K562 (cell line): ENCODE results near the gene RHOB. TPM values are rescaled to one million over a fixed set of nuclear protein-coding genes. Genes with fewer than 3 reads are reported as not detected.

Experiments
- ATAC-seq: fragments of 200-7000 bp; cut with Tn5 transposase; 3 replicates; pipeline ENCODE4 v1.9.1; 2020; ENCODE audit warnings: moderate library complexity
- BruUV-seq: library from RNA; stranded (reverse); fragments of 400-500 nt; replicated peaks from 2 replicates; lab custom pipeline; 2021; lab: Mats Ljungman, UMichigan
- CTCF ChIA-PET: fragments of 300-600 bp; formaldehyde crosslinking; extraction: SDS; loops from one replicate; lab custom pipeline; 2021; ENCODE audit warnings: low intra/inter-chr PET ratio; lab: Yijun Ruan, JAX
- POLR2A ChIA-PET: fragments of 300-600, 350-650 bp; sonication (Branson Sonifier 250); formaldehyde crosslinking; extraction: SDS; loops from one replicate; lab custom pipeline; 2021; ENCODE audit warnings: antibody characterized with exemption, inconsistent platforms; lab: Yijun Ruan, JAX
- DNase-seq, 4 experiments: peaks; one replicate each; pipeline versions ENCODE4 v3.0.0 to v3.0.0-alpha.2; 2011 to 2018; ENCODE audit warnings: low spot score in 3 of 4, mixed read lengths in 3 of 4; ENCODE audit errors: extremely low read depth in 1 of 4
- FAIRE-seq: peaks from 2 replicates; lab custom pipeline; 2011; peaks lifted over from hg19 to GRCh38; lab: Jason Lieb, UNC
- H2AFZ ChIP-seq: 2 replicates; pipeline ENCODE4 v1.6.0; 2011; ENCODE audit warnings: low read depth, low read length, control low read depth, inconsistent platforms
- H3K27ac ChIP-seq: fragments of 200-600 bp; 3 replicates; pipeline ENCODE4 v1.8.0; 2011; ENCODE audit warnings: low read depth, mild to moderate bottlenecking, control low read depth, inconsistent platforms, low read length, moderate library complexity, mixed read lengths; ENCODE audit errors: extremely low read depth
- H3K27me3 ChIP-seq, 2 experiments: fragments of 300-600 bp in 1 of 2; 2 replicates in 1 of 2; 3 replicates in 1 of 2; pipeline versions ENCODE4 v1.6.0 to v1.8.0; 2011; ENCODE audit warnings: inconsistent platforms in 2 of 2, low read length in 2 of 2, mild to moderate bottlenecking in 1 of 2, mixed read lengths in 1 of 2, moderate library complexity in 1 of 2; ENCODE audit not compliant: control insufficient read depth in 2 of 2, insufficient read depth in 2 of 2
- H3K36me3 ChIP-seq: fragments of 300-600 bp; 3 replicates; pipeline ENCODE4 v1.8.0; 2011; ENCODE audit warnings: mild to moderate bottlenecking, low read length, inconsistent platforms; ENCODE audit not compliant: control insufficient read depth, insufficient read depth
- H3K4me1 ChIP-seq, 2 experiments: fragments of 200-600 bp in 1 of 2; replicated peaks in 1 of 2; 2 replicates in 1 of 2; 3 replicates in 1 of 2; pipeline versions ENCODE4 v1.5.1 to v1.8.0; 2011; ENCODE audit warnings: inconsistent platforms in 2 of 2, low read length in 2 of 2, mild to moderate bottlenecking in 1 of 2, mixed read lengths in 1 of 2, moderate library complexity in 1 of 2; ENCODE audit not compliant: control insufficient read depth in 2 of 2, insufficient read depth in 2 of 2
- H3K4me2 ChIP-seq: 2 replicates; pipeline ENCODE4 v1.6.1; 2011; ENCODE audit warnings: low read length, control low read depth, inconsistent platforms, mixed read lengths; ENCODE audit not compliant: insufficient read depth
- H3K4me3 ChIP-seq: fragments of 200-600 bp; sonication (generic), shearing (Covaris generic); 2 replicates; pipeline ENCODE4 v1.5.1; 2016; ENCODE audit warnings: control low read depth, inconsistent platforms
- H3K79me2 ChIP-seq: fragments of 200-600 bp; 3 replicates; pipeline ENCODE4 v1.8.0; 2011; ENCODE audit warnings: low read length, inconsistent platforms; ENCODE audit not compliant: control insufficient read depth, insufficient read depth
- H3K9ac ChIP-seq, 2 experiments: 2 replicates each; pipeline versions ENCODE4 v1.6.0 to v1.6.1; 2011; ENCODE audit warnings: low read depth in 2 of 2, low read length in 2 of 2, control low read depth in 1 of 2, inconsistent platforms in 1 of 2, mild to moderate bottlenecking in 1 of 2, mixed read lengths in 1 of 2; ENCODE audit not compliant: insufficient read depth in 1 of 2
- H3K9me1 ChIP-seq: one replicate; pipeline ENCODE4 v1.6.0; 2011; ENCODE audit warnings: inconsistent platforms, mild to moderate bottlenecking, low read length, moderate library complexity; ENCODE audit not compliant: control insufficient read depth, insufficient read depth
- H3K9me3 ChIP-seq: replicated peaks from 2 replicates; pipeline ENCODE4 v1.5.1; 2011; ENCODE audit warnings: low read depth, low read length, inconsistent platforms; ENCODE audit not compliant: control insufficient read depth, insufficient read depth
- H4K20me1 ChIP-seq: replicated peaks from 2 replicates; pipeline ENCODE4 v1.6.1; 2011; ENCODE audit warnings: low read length, inconsistent platforms, mixed read lengths; ENCODE audit not compliant: control insufficient read depth, insufficient read depth
- COPS2 ChIP-seq: fragments of 450-650 bp; conservative IDR thresholded peaks from 2 replicates; pipeline ENCODE4 v1.6.1; 2016; ENCODE audit warnings: mild to moderate bottlenecking, moderate library complexity
- CREBBP ChIP-seq: IDR thresholded peaks from one replicate; pipeline ENCODE4 v1.6.1; 2012; ENCODE audit warnings: low read depth, mild to moderate bottlenecking, control low read depth, inconsistent platforms, low read length
- HBP1 ChIP-seq: fragments of 450-650 bp; formaldehyde crosslinking; IDR thresholded peaks from 2 replicates; pipeline ENCODE4 v1.4.0; 2022; ENCODE audit warnings: missing genetic modification characterization
- MXI1 ChIP-seq: IDR thresholded peaks from 2 replicates; pipeline ENCODE4 v1.6.1; 2011; ENCODE audit warnings: low read depth, mild to moderate bottlenecking, improper control_type of control experiment, low read length
- NRF1 ChIP-seq, 2 experiments: fragments of 450-650 bp; IDR thresholded peaks in 1 of 2; conservative IDR thresholded peaks in 1 of 2; 2 replicates each; pipeline ENCODE4 v1.6.1; 2014; ENCODE audit warnings: mild to moderate bottlenecking in 2 of 2
- TFAP4 ChIP-seq: sonication (generic); formaldehyde crosslinking; IDR thresholded peaks from 2 replicates; pipeline ENCODE4 v1.8.0; 2022; ENCODE audit warnings: missing genetic modification reagents, mild to moderate bottlenecking, moderate library complexity, borderline replicate concordance
- WGBS: fragments of 100-300 bp; shearing (Covaris generic); methylation state at CpG from one replicate; pipeline ENCODE4 v1.1.6; 2016; ENCODE audit warnings: low coverage, mixed read lengths; ENCODE audit not compliant: insufficient coverage; ENCODE audit errors: missing lambda C conversion rate; 5-methylcytosine and 5-hydroxymethylcytosine counted together
- in situ Hi-C: fragments of 300-500 bp; cut with MboI; formaldehyde crosslinking; loops from 4 replicates; pipeline ENCODE4 v1.15.0; 2018; ENCODE audit warnings: inconsistent platforms, mixed read lengths
- intact Hi-C: fragments of 100-400 bp; cut with micrococcal nuclease; formaldehyde crosslinking; loops from 2 replicates; pipeline ENCODE4 v1.14.2; 2022
- polyA plus RNA-seq, 8 experiments: library from polyadenylated mRNA; depleted of rRNA in 4 of 8; stranded (reverse) in 5 of 8; unstranded in 3 of 8; fragments of >200 nt; fragmentation: Nextera tagmentation in 2 of 8; fragmentation: Illumina TruSeq in 1 of 8; extraction: Ambion mirVana in 2 of 8; extraction: Trizol in 1 of 8; gene quantifications; 2 replicates each; pipeline versions ENCODE4 v1.2.1 to v1.2.3, GENCODE V29; 2011 to 2014; ENCODE audit warnings: inconsistent platforms in 1 of 8, missing spikeins in 1 of 8
- total RNA-seq, 7 experiments: library from RNA; depleted of rRNA in 6 of 7; stranded (reverse); fragments of >200 nt in 6 of 7; fragmentation: Illumina TruSeq in 2 of 7; extraction: Trizol in 2 of 7; gene quantifications; 2 replicates each; pipeline versions ENCODE4 v1.2.1 to v1.2.3, GENCODE V29; 2011 to 2021; ENCODE audit warnings: low replicate concordance in 1 of 7

The RHOB gene
- total and polyA plus RNA-seq, 9 of the 15 experiments (the other 6 are each of a cell fraction or from before 2014, with no cell fraction given) = 0.07 to 4.8 (median 1.1) TPM

GRCh38 chr2:20414806-20415205 is 32.1 kb upstream of the RHOB start:
- FAIRE-seq (no peak), DNase-seq (no peak), ATAC-seq (no peak)
- CTCF ChIA-PET = no interaction called here
- H3K4me1 ChIP-seq = peaks cover 0 to 13% of the 10 kb centered on the region in 2 experiments; a peak in 2 of 5 replicates
- no peak overlapping the region for H3K27ac ChIP-seq
- WGBS = 17% methylated on average over 3 of the region's 3 CpGs
- H3K9me1 ChIP-seq = no peaks in the 10 kb centered on the region
- POLR2A ChIA-PET = no interaction called here
- H2AFZ ChIP-seq = no peak overlapping the region
- no peaks in the 10 kb centered on the region for H4K20me1 ChIP-seq
- H3K9ac ChIP-seq = no peak overlapping the region
- in situ Hi-C loops = no loop called here
- no peak overlapping the region for H3K4me3 ChIP-seq
- no peaks in the 10 kb centered on the region for H3K36me3 ChIP-seq
- no peaks in the 10 kb centered on the region for H3K9me3 ChIP-seq
- TF ChIP-seq HBP1 (CRISPR knock-in tag) (no peak), NRF1 (conservative IDR thresholded peaks at IDR 0.05 in 1 of 2, IDR thresholded peaks at IDR 0.05 in 1 of 2) (no peak), COPS2 (no peak), MXI1 (no peak), CREBBP (no peak), TFAP4 (CRISPR knock-in tag) (no peak)
- H3K27me3 ChIP-seq = no peaks in the 10 kb centered on the region; a peak in 2 of 5 replicates
- intact Hi-C loops = no loop called here
- no peak overlapping the region for H3K4me2 ChIP-seq
- H3K79me2 ChIP-seq = no peaks in the 10 kb centered on the region
- no TSS peak for BruUV-seq
